HepG2 (cell line): ENCODE results near the gene TEF. TPM values are rescaled to one million over a fixed set of nuclear protein-coding genes. Genes with fewer than 3 reads are reported as not detected.

Source experiments
- ARID4A ChIP-seq: sonication (generic); formaldehyde crosslinking; IDR thresholded peaks from 2 replicates; pipeline ENCODE4 v1.5.0; 2020; ENCODE audit warnings: mild to moderate bottlenecking, missing genetic modification reagents, borderline replicate concordance
- ARNTL ChIP-seq: sonication (generic); formaldehyde crosslinking; IDR thresholded peaks from 2 replicates; pipeline ENCODE4 v1.4.0; 2020; ENCODE audit warnings: mild to moderate bottlenecking, missing genetic modification reagents
- ATF4 ChIP-seq, 2 experiments: fragments of 450-650 bp in 1 of 2; sonication (generic) in 1 of 2; formaldehyde crosslinking; IDR thresholded peaks; 2 replicates each; pipeline versions ENCODE4 v1.5.0 to v1.8.0; 2020 to 2022; ENCODE audit warnings: mild to moderate bottlenecking in 1 of 2, missing genetic modification reagents in 1 of 2
- CENPBD1 ChIP-seq: sonication (generic); formaldehyde crosslinking; IDR thresholded peaks from 2 replicates; pipeline ENCODE4 v1.8.0; 2022; ENCODE audit warnings: missing genetic modification reagents, low read depth, mild to moderate bottlenecking, borderline replicate concordance
- FOXO4 ChIP-seq: sonication (generic); formaldehyde crosslinking; conservative IDR thresholded peaks from 2 replicates; pipeline ENCODE4 v1.8.1; 2023; ENCODE audit warnings: missing genetic modification reagents
- IKZF5 ChIP-seq: IDR thresholded peaks from 2 replicates; pipeline ENCODE4 v1.6.1; 2018; ENCODE audit warnings: missing genetic modification reagents, mild to moderate bottlenecking, missing compliant biosample characterization
- MLLT10 ChIP-seq: sonication (generic); formaldehyde crosslinking; IDR thresholded peaks from 2 replicates; pipeline ENCODE4 v1.4.0; 2020; ENCODE audit warnings: missing genetic modification reagents
- MLX ChIP-seq: IDR thresholded peaks from 2 replicates; pipeline ENCODE4 v1.6.1; 2016
- NFE2L1 ChIP-seq: sonication (generic); formaldehyde crosslinking; IDR thresholded peaks from 2 replicates; pipeline ENCODE4 v1.4.0; 2020; ENCODE audit warnings: missing genetic modification reagents, mild to moderate bottlenecking, borderline replicate concordance
- NFIC ChIP-seq: IDR thresholded peaks from 2 replicates; pipeline ENCODE4 v1.6.1; 2012; ENCODE audit warnings: mild to moderate bottlenecking, low read length, inconsistent platforms
- NFYC ChIP-seq: IDR thresholded peaks from 2 replicates; pipeline ENCODE4 v1.6.1; 2016; ENCODE audit warnings: missing genetic modification reagents, missing compliant biosample characterization
- RAD51 ChIP-seq: fragments of 450-650 bp; IDR thresholded peaks from 2 replicates; pipeline ENCODE4 v1.6.1; 2016; ENCODE audit warnings: borderline replicate concordance
- RCOR2 ChIP-seq: IDR thresholded peaks from 2 replicates; pipeline ENCODE4 v1.6.1; 2016; ENCODE audit warnings: missing biosample characterization, missing genetic modification reagents
- ZBTB46 ChIP-seq: sonication (generic); formaldehyde crosslinking; IDR thresholded peaks from 2 replicates; pipeline ENCODE4 v1.4.0; 2020; ENCODE audit warnings: mild to moderate bottlenecking, missing genetic modification reagents, borderline replicate concordance
- ZNF343 ChIP-seq: sonication (generic); formaldehyde crosslinking; IDR thresholded peaks from 2 replicates; pipeline ENCODE4 v1.4.0; 2020; ENCODE audit warnings: mild to moderate bottlenecking, missing genetic modification reagents
- ZNF446 ChIP-seq: sonication (generic); formaldehyde crosslinking; IDR thresholded peaks from 2 replicates; pipeline ENCODE4 v1.5.0; 2020; ENCODE audit warnings: mild to moderate bottlenecking, missing genetic modification reagents
- ZNF577 ChIP-seq: sonication (generic); formaldehyde crosslinking; IDR thresholded peaks from 2 replicates; pipeline ENCODE4 v1.4.0; 2020; ENCODE audit warnings: mild to moderate bottlenecking, low read depth, missing genetic modification reagents, borderline replicate concordance
- polyA plus RNA-seq, 8 experiments: library from polyadenylated mRNA; depleted of rRNA in 3 of 8; stranded (reverse) in 7 of 8; unstranded in 1 of 8; fragments of >200 nt; fragmentation: Illumina TruSeq in 4 of 8; extraction: Trizol in 4 of 8; gene quantifications; 2 replicates each; pipeline versions ENCODE4 v1.2.1 to v1.2.3, GENCODE V29; 2011 to 2016; ENCODE audit warnings: low read depth in 4 of 8, missing spikeins in 1 of 8, mixed read lengths in 1 of 8; ENCODE audit not compliant: insufficient read depth in 1 of 8
- total RNA-seq, 5 experiments: library from RNA; depleted of rRNA; stranded (reverse); fragments of >200 nt; fragmentation: Illumina TruSeq; extraction: Trizol; gene quantifications; 2 replicates each; pipeline ENCODE4 v1.2.3, GENCODE V29; 2016; ENCODE audit warnings: low read depth in 1 of 5

TEF gene
- total and polyA plus RNA-seq, 2 of the 13 experiments (the other 11 are each of a cell fraction or from before 2014, with no cell fraction given), result 7.6 to 11.2 TPM

GRCh38 chr22:41446639-41447434 lies 65.1 kb downstream of the TEF start, which contains the start of gene TOB2 (continued):
- TF ChIP-seq ARID4A (peak; percentile 96; the same call in 1 of the 2 replicates), NFYC (CRISPR knock-in tag) (peak; percentile 54), ZNF577 (peak; percentile 89; the same call in 1 of the 2 replicates), ZNF343 (CRISPR knock-in tag) (peak; percentile 80; the same call in 1 of the 2 replicates), RAD51 (no peak), ARNTL (CRISPR knock-in tag) (peak; percentile 95), FOXO4 (CRISPR knock-in tag) (peak; percentile 58; the same call in 1 of the 2 replicates), NFE2L1 (CRISPR knock-in tag) (no peak), MLX (peak; percentile 87), MLLT10 (peak; percentile 39; the same call in 1 of the 2 replicates), ZBTB46 (CRISPR knock-in tag) (peak; percentile 87; the same call in 1 of the 2 replicates), IKZF5 (CRISPR knock-in tag) (peak; percentile 98), NFIC (no peak; the same call in 1 of the 2 replicates), RCOR2 (CRISPR knock-in tag) (peak; percentile 26; the same call in 1 of the 2 replicates), ATF4 (CRISPR knock-in tag; IDR thresholded peaks at IDR 0.05) (peak in 1 of 2 experiments; percentile 89; a peak in 2 of 4 replicates), ZNF446 (CRISPR knock-in tag) (peak; percentile 87; the same call in 1 of the 2 replicates), CENPBD1 (CRISPR knock-in tag) (peak; percentile 95; the same call in 1 of the 2 replicates)
